ENCODE results near the gene KRTAP10-6.
"Not testable (repeated sequence)": the region's sequence is repeated elsewhere in the genome, so short reads cannot be mapped to it uniquely, and the experiment has no call there.

KRTAP10-6 gene

GRCh38 chr21:44598061-44598460 lies 5.8 kb upstream of the KRTAP10-6 start:
- no peak for DNase-seq (ENCODE audit: low spot score)

GRCh38 chr21:44596068-44596725 lies 3.9 kb upstream of the KRTAP10-6 start:
- no peak for DNase-seq (ENCODE audit: low spot score)

GRCh38 chr21:44595524-44595923 lies 3.2 kb upstream of the KRTAP10-6 start:
- no peak for DNase-seq (ENCODE audit: low spot score)

- DNase-seq (ENCODE audit: low spot score): no peak
Observed at GRCh38 chr21:44594406-44594916, 2.2 kb upstream of the KRTAP10-6 start.

- DNase-seq (ENCODE audit: low spot score): no peak
Observed at GRCh38 chr21:44593598-44594405, 1.5 kb upstream of the KRTAP10-6 start.

GRCh38 chr21:44591801-44592130 lies 539 bp downstream of the KRTAP10-6 start:
- not testable (repeated sequence) for DNase-seq (ENCODE audit: low spot score)

- not testable (repeated sequence) for DNase-seq (ENCODE audit: low spot score)
Observed at GRCh38 chr21:44590897-44591800, 1.2 kb downstream of the KRTAP10-6 start.

- DNase-seq (ENCODE audit: low spot score): no peak
Observed at GRCh38 chr21:44590311-44590721, 2.0 kb downstream of the KRTAP10-6 start.

GRCh38 chr21:44589586-44590305 lies 2.6 kb downstream of the KRTAP10-6 start:
- no peak for DNase-seq (ENCODE audit: low spot score)

- no peak for DNase-seq (ENCODE audit: low spot score)
Observed at GRCh38 chr21:44589094-44589493, 3.2 kb downstream of the KRTAP10-6 start.

- DNase-seq (ENCODE audit: low spot score): no peak
Observed at GRCh38 chr21:44585892-44586291, 6.4 kb downstream of the KRTAP10-6 start.

GRCh38 chr21:44583800-44584147 lies 8.5 kb downstream of the KRTAP10-6 start:
- DNase-seq (ENCODE audit: low spot score): no peak

GRCh38 chr21:44583089-44583799 lies 9.1 kb downstream of the KRTAP10-6 start:
- no peak for DNase-seq (ENCODE audit: low spot score)

GRCh38 chr21:44582055-44582454 lies 10.2 kb downstream of the KRTAP10-6 start:
- DNase-seq (ENCODE audit: low spot score): no peak

GRCh38 chr21:44581158-44581557 lies 11.1 kb downstream of the KRTAP10-6 start:
- no peak for DNase-seq (ENCODE audit: low spot score)

GRCh38 chr21:44580231-44580821 lies 12.0 kb downstream of the KRTAP10-6 start, which contains the start of gene KRTAP10-5:
Gene KRTAP10-5, minus strand, starts transcription at chr21:44580604. Its CDS starts 26 bp downstream, at chr21:44580578.
- not testable (repeated sequence) for DNase-seq (ENCODE audit: low spot score)

- DNase-seq (ENCODE audit: low spot score): no peak
Observed at GRCh38 chr21:44579833-44580144, 12.5 kb downstream of the KRTAP10-6 start.

GRCh38 chr21:44579056-44579832 lies 13.1 kb downstream of the KRTAP10-6 start:
- DNase-seq (ENCODE audit: low spot score): no peak

GRCh38 chr21:44578371-44579055 lies 13.8 kb downstream of the KRTAP10-6 start:
- DNase-seq (ENCODE audit: low spot score): no peak

All from AG08395 (cell line).